ENCODE data around the gene BCDIN3D.
A peak's percentile ranks its signal among the peaks of the same experiment; 100 is the strongest.

Gene BCDIN3D

GRCh38 chr12:49792181-49792970 lies 50.5 kb downstream of the BCDIN3D start:
- no peaks in the 10 kb centered on the region for H3K9me3 ChIP-seq
- no peaks in the 10 kb centered on the region for H3K27me3 ChIP-seq
- no peaks in the 10 kb centered on the region for H3K4me1 ChIP-seq
- H3K36me3 ChIP-seq, result peaks cover 4% of the 10 kb centered on the region; the same call in 1 of the 2 replicates
- no peak for DNase-seq
- TF ChIP-seq, protein P1, sequence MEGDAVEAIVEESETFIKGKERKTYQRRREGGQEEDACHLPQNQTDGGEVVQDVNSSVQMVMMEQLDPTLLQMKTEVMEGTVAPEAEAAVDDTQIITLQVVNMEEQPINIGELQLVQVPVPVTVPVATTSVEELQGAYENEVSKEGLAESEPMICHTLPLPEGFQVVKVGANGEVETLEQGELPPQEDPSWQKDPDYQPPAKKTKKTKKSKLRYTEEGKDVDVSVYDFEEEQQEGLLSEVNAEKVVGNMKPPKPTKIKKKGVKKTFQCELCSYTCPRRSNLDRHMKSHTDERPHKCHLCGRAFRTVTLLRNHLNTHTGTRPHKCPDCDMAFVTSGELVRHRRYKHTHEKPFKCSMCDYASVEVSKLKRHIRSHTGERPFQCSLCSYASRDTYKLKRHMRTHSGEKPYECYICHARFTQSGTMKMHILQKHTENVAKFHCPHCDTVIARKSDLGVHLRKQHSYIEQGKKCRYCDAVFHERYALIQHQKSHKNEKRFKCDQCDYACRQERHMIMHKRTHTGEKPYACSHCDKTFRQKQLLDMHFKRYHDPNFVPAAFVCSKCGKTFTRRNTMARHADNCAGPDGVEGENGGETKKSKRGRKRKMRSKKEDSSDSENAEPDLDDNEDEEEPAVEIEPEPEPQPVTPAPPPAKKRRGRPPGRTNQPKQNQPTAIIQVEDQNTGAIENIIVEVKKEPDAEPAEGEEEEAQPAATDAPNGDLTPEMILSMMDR (IDR thresholded peaks at IDR 0.05; ENCODE audit: low read depth, low read length), result no peak
- no peak overlapping the region for H3K4me3 ChIP-seq (ENCODE audit: low read depth, low read length)

DNA sequence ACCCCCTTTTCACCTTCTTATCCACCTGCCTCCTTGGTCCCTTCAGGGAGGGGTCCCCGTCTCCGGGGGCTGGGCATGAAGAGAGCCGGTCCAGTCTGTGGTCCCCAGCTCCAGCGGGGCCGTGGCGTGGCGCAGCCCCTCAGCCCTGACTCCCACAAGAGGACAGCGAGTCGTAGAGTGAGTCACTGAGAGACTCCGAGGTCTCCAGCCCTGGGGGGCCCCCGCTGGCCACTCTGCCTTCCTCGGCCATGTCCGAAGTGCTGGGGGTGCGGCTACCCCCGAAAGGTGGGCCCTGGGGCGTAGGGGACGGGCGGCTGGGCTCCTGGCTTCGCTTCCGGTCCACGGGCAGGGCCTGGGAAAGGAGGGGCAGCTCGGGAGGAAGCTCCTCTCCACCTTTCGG lies 51.2 kb downstream of the BCDIN3D start:
- DNase-seq, result no peak
- H3K27me3 ChIP-seq, result no peaks in the 10 kb centered on the region
- TF ChIP-seq, protein P1 (IDR thresholded peaks at IDR 0.05; ENCODE audit: low read depth, low read length), result no peak
- no peak overlapping the region for H3K4me3 ChIP-seq (ENCODE audit: low read depth, low read length)
- H3K36me3 ChIP-seq, result peaks cover 2% of the 10 kb centered on the region; the same call in 1 of the 2 replicates
- H3K9me3 ChIP-seq, result no peaks in the 10 kb centered on the region
- no peaks in the 10 kb centered on the region for H3K4me1 ChIP-seq

DNA sequence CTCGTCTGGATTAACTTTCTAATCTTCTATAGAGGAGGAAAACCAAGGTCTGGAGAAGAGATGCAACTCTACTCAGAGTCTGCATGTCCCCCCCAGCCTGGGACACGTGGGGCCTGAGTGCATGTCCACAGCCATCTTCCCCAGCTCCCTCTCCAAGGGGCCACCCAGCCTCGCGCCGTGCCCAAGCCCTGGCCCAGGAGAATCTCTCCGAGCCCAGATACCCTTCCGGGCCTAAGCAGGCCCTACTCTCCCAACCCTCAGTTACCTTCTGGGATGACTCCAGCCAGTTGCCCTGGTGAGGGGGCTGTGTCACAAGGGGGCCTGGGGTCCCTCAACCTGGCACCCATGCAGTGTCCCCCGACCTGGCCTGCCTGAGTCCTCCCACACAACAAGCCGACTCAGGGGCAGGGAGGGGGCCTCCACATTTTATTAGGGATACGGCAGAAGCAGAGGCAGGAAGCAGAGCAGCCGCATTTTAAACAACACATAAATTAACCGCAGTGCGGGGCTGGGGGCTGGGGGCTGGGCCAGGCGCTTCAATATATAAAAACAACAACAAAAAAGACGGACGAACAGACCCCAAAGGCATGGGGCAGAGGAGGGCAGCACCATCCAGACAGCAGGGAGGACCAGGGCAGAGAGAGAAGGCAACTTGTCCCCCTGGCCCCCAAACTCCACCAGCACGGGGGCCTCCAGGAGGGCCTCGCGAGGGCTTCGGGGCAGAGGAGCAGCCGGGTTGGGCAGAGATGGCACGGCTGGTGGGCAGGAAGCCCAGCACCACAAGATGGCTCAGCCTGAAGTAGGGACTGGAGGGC lies 52.0 kb downstream of the BCDIN3D start:
- H3K4me3 ChIP-seq (ENCODE audit: low read depth, low read length), result no peak overlapping the region
- H3K4me1 ChIP-seq, result no peaks in the 10 kb centered on the region
- H3K27me3 ChIP-seq, result no peaks in the 10 kb centered on the region
- DNase-seq, result no peak
- TF ChIP-seq, protein P1 (IDR thresholded peaks at IDR 0.05; ENCODE audit: low read depth, low read length), result no peak
- H3K9me3 ChIP-seq, result no peaks in the 10 kb centered on the region
- H3K36me3 ChIP-seq, result no peaks in the 10 kb centered on the region; the same call in 1 of the 2 replicates

DNA sequence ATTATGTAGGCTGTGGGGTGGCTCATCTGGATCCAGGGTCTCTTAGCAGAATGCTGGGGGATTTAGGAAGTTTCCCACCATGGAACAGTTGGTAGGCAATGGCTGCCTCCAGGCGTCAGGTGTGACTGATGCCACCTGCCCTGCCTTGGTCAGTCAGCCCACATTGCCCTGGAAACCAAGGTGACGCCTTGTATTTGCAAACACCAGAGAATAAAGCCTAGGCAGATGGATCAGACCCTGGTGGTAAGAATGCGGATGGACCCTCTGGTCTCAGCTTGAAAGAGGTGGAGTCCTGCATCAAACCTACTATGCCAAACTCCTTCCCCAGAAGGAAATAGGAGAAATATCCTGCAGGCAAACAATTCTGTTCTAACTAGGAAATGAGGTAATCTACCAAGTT lies 52.9 kb downstream of the BCDIN3D start:
- Histone ChIP-seq H3K9me3 (no peaks in the 10 kb centered on the region), H3K4me1 (no peaks in the 10 kb centered on the region), H3K4me3 (ENCODE audit: low read depth, low read length) (no peak overlapping the region), H3K27me3 (no peaks in the 10 kb centered on the region), H3K36me3 (no peaks in the 10 kb centered on the region; the same call in 1 of the 2 replicates)
- DNase-seq, result no peak
- TF ChIP-seq, protein P1 (IDR thresholded peaks at IDR 0.05; ENCODE audit: low read depth, low read length), result 0 out of 2 replicates have a peak, but pooled peaks have one; percentile 15

- no peak overlapping the region for H3K4me3 ChIP-seq (ENCODE audit: low read depth, low read length)
- no peaks in the 10 kb centered on the region for H3K27me3 ChIP-seq
- no peaks in the 10 kb centered on the region for H3K36me3 ChIP-seq
- H3K4me1 ChIP-seq, result peaks cover 6% of the 10 kb centered on the region
- TF ChIP-seq, protein P1 (IDR thresholded peaks at IDR 0.05; ENCODE audit: low read depth, low read length), result no peak
- DNase-seq, result no peak
- no peaks in the 10 kb centered on the region for H3K9me3 ChIP-seq
These were observed 55.2 kb downstream of the BCDIN3D start for GRCh38 chr12:49787672-49788071.

Measured in BE2C (cell line).